Activated T-helper 2 cell treated with anti-CD3 and anti-CD28 coated beads, Interferon-gamma antibody, Interleukin-2, Interleukin-4, amounts not matched to agents 10 μg/mL and 5 μg/mL and 100 μg/mL, durations not matched to agents 14 hours and 24 hours and 36 hours (primary cell): ENCODE measurements around the gene EIF2S3B. TPM values are rescaled to one million over a fixed set of nuclear protein-coding genes. Genes with fewer than 3 reads are reported as not detected.
"Not testable (repeated sequence)": the region's sequence is repeated elsewhere in the genome, so short reads cannot be mapped to it uniquely, and the experiment has no call there.

Experiments used
- DNase-seq: peaks from one replicate; pipeline ENCODE4 v3.0.0; 2021; ENCODE audit warnings: low spot score
- H3K27ac Mint-ChIP-seq: one replicate; pipeline ENCODE4 v1.8.0; 2021; ENCODE audit warnings: mixed read lengths
- H3K27me3 Mint-ChIP-seq: one replicate; pipeline ENCODE4 v1.8.0; 2021; ENCODE audit warnings: low read depth, mixed read lengths
- H3K36me3 Mint-ChIP-seq: one replicate; pipeline ENCODE4 v1.8.0; 2021; ENCODE audit warnings: low read depth, mixed read lengths
- H3K4me1 Mint-ChIP-seq: one replicate; pipeline ENCODE4 v1.8.0; 2021; ENCODE audit warnings: low read depth, mixed read lengths
- H3K4me3 Mint-ChIP-seq: one replicate; pipeline ENCODE4 v1.8.0; 2021; ENCODE audit warnings: low read depth, mild to moderate bottlenecking, moderate library complexity, mixed read lengths
- H3K9me3 Mint-ChIP-seq: one replicate; pipeline ENCODE4 v1.8.0; 2021; ENCODE audit warnings: mixed read lengths
- intact Hi-C: fragments of 100-400 bp; cut with micrococcal nuclease; formaldehyde crosslinking; loops from one replicate; pipeline ENCODE4 v1.15.1; 2023
- total RNA-seq: library from RNA; stranded (reverse); gene quantifications from 2 replicates; pipeline ENCODE4 v1.2.3, GENCODE V29; 2022

The EIF2S3B gene
- total RNA-seq, result 0.48 and 0.52 TPM in 2 replicates

DNA sequence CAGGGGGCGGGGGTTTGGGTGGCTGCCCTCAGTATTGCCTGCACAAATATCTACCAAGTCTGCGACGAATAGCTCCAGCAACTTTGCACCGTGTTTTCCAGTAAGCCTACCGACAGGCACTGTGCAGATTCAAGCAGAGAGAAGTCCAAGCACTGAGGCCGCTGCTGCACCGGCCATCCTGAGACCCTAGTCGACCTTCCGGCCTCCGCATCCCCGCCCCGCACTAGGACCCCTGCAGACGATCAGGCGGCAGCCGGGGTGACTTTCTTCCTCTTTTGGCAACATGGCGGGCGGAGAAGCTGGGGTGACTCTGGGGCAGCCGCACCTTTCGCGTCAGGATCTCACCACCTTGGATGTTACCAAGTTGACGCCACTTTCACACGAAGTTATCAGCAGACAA is at the start of gene EIF2S3B:
Gene EIF2S3B (plus strand): TSS at position 271 of the 400 bp plus-strand sequence. CDS start 13 bp downstream, at position 284.
- no peaks in the 10 kb centered on the region for H3K9me3 Mint-ChIP-seq
- peaks cover 13% of the 10 kb centered on the region for H3K27me3 Mint-ChIP-seq
- no peak within 1 kb of the TSS for H3K27ac Mint-ChIP-seq
- no peak for DNase-seq
- H3K4me1 Mint-ChIP-seq, result peaks cover 5% of the 10 kb centered on the region
- H3K4me3 Mint-ChIP-seq, result no peak within 1 kb of the TSS
- intact Hi-C loops, result no loop called here
- no peaks in the 10 kb centered on the region for H3K36me3 Mint-ChIP-seq

DNA sequence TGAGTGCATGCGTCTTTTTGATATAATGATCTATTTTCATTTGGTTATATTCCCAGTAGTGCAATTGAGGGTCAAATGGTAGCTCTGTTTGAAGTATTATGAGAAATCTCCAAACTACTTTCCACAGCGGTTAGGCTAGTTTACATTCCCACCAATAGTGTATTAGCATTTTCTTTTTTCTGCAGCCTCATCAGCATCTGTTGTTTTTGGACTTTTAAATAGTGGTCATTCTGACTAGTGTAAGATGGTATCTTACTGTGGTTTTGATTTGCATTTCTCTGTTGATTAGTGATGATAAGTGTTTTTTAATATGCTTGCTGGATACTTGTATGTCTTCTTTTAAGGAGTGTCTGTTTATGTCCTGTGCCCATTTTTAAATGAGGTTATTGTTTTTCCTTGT is 48.8 kb upstream of the EIF2S3B start:
- Mint-ChIP-seq H3K4me1 (no peaks in the 10 kb centered on the region), H3K4me3 (no peak overlapping the region), H3K27me3 (peaks cover 5% of the 10 kb centered on the region), H3K36me3 (no peaks in the 10 kb centered on the region), H3K9me3 (peaks cover 39% of the 10 kb centered on the region), H3K27ac (no peak overlapping the region)
- DNase-seq, result no peak
- intact Hi-C loops, result no loop called here

DNA sequence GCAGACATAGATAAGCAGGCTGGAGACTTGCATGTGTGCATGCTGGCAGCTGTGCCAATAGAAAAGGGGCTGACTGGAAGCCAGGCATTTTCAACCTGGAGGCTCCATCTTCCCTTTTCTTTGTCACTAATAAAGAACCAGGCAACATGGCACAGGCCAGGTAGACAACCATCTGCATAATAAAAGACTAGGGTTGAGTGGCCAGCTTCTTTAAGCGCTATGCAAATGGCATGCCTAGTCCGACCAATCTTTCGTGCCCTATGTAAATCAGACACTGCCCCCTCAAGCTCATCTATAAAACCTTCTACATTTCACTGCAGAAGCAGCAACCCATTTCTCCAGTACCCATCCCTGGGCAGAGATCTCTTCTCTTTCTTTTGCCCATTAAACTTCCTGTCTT is 47.9 kb upstream of the EIF2S3B start:
- no peaks in the 10 kb centered on the region for H3K36me3 Mint-ChIP-seq
- no peak overlapping the region for H3K4me3 Mint-ChIP-seq
- H3K4me1 Mint-ChIP-seq, result no peaks in the 10 kb centered on the region
- peaks cover 5% of the 10 kb centered on the region for H3K27me3 Mint-ChIP-seq
- intact Hi-C loops, result no loop called here
- no peak for DNase-seq
- no peak overlapping the region for H3K27ac Mint-ChIP-seq
- peaks cover 47% of the 10 kb centered on the region for H3K9me3 Mint-ChIP-seq

DNA sequence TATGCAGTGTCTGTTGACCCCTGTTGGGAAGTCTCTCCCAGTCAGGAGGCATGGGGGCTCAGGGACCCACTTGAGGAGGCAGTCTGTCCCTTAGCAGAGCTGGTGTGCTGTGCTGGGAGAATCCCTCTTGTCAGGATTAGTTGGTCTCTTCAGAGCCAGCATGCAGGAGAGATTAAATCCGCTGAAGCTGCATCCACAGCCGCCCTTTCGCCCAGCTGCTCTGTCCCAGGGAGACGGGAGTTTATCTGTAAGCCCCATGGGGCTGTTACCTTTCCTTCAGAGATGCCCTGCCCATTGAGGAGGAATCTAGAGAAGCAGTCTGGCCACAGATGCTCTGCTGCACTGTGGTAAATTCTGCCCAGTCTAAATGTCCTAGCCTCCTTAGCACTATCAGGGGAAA is 39.4 kb upstream of the EIF2S3B start:
- Mint-ChIP-seq H3K27ac (no peak overlapping the region), H3K4me1 (no peaks in the 10 kb centered on the region), H3K4me3 (no peak overlapping the region), H3K9me3 (peaks cover 13% of the 10 kb centered on the region), H3K36me3 (no peaks in the 10 kb centered on the region), H3K27me3 (peaks cover 9% of the 10 kb centered on the region)
- DNase-seq, result no peak
- intact Hi-C loops, result no loop called here

DNA sequence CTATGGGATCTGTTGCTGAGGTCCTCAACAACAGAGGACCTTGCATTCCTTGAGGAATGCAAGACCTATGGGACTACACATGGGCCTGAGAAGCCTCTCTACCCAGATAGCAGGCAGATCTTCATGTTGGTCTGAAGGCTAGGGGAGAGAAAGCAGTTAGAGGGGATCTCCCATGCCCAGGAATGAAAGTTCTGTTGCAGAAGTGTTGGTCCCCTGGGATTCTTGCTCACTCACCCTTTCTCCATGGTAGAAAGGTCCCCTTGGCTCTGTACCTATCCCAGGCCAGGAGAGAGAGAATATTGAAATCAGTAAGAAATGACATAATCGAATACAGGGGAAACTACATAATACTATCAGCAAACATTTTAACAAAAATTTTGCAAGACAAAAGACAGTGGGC is 36.0 kb upstream of the EIF2S3B start:
- no peaks in the 10 kb centered on the region for H3K4me1 Mint-ChIP-seq
- no peak overlapping the region for H3K27ac Mint-ChIP-seq
- no peak for DNase-seq
- peaks cover 7% of the 10 kb centered on the region for H3K27me3 Mint-ChIP-seq
- H3K9me3 Mint-ChIP-seq, result no peaks in the 10 kb centered on the region
- intact Hi-C loops, result no loop called here
- H3K36me3 Mint-ChIP-seq, result no peaks in the 10 kb centered on the region
- no peak overlapping the region for H3K4me3 Mint-ChIP-seq

DNA sequence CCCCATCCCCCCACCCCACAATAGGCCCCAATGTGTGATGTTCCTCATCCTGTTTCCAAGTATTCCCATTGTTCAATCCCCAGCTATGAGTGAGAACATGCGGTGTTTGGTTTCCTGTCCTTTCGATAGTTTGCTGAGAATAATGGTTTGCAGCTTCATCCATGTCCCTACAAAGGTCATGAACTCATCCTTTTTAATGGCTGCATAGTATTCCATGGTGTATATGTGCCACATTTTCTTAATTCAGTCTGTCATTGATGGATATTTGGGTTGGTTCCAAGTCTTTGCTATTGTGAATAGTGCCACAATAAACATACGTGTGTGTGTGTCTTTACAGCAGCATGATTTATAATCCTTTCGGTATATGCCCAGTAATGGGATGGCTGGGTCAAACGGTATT is 32.9 kb upstream of the EIF2S3B start:
- DNase-seq, intact Hi-C loops, H3K4me3 Mint-ChIP-seq, H3K9me3 Mint-ChIP-seq, H3K36me3 Mint-ChIP-seq, H3K27ac Mint-ChIP-seq, H3K27me3 Mint-ChIP-seq, H3K4me1 Mint-ChIP-seq: not testable (repeated sequence)

DNA sequence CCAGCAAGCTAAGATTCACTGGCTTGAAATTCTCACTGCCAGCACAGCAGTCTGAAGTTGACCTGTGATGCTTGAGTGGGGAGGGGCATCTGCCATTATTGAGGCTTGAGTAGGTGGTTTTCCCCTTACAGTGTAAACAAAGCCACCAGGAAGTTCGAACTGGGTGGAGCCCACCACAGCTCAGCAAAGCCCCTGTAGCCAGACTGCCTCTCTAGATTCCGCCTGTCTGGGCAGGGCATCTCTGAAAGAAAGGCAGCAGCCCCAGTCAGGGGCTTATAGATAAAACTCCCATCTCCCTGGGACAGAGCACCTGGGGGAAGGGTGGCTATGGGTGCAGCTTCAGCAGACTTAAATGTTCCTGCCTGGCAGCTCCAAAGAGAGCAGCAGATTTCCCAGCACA is 23.8 kb upstream of the EIF2S3B start:
- intact Hi-C loops, H3K4me1 Mint-ChIP-seq, H3K4me3 Mint-ChIP-seq, H3K27ac Mint-ChIP-seq, H3K36me3 Mint-ChIP-seq, DNase-seq, H3K9me3 Mint-ChIP-seq: not testable (repeated sequence)
- peaks cover 13% of the 10 kb centered on the region for H3K27me3 Mint-ChIP-seq

DNA sequence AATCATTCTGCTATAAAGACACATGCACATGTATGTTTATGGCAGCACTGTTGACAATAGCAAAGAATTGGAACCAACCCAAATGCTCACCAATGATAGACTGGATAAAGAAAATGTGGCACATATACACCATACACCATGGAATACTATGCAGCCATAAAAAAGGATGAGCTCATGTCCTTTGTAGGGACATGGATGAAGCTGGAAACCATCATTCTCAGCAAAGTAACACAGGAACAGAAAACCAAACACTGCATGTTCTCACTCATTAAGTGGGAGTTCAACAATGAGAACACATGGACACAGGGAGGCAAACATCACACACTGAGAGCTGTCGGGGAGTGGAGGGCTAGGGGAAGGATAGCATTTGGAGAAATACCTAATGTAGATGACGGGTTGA is 18.4 kb upstream of the EIF2S3B start:
- H3K4me1 Mint-ChIP-seq, H3K9me3 Mint-ChIP-seq, H3K36me3 Mint-ChIP-seq, H3K4me3 Mint-ChIP-seq, H3K27ac Mint-ChIP-seq, intact Hi-C loops, DNase-seq: not testable (repeated sequence)
- peaks cover 17% of the 10 kb centered on the region for H3K27me3 Mint-ChIP-seq

DNA sequence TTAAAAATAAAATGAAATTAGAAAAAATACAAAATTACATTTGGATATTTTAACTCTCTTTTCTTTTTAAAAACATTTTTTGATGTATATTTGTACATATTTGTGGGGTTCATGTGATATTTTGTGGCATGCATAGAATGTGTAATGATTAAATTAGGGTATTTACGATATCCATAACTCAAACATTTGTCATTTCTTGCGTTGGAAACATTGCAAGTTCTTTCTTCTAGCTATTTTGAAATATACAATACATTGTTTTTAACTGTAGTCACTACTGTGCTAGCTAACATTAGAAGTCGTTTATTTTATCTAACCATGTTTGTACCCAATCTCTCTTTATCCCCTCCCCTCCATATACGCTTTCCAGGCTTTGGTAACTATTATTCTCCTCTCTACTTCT is 13.9 kb upstream of the EIF2S3B start:
- intact Hi-C loops, result no loop called here
- no peak overlapping the region for H3K27ac Mint-ChIP-seq
- no peak overlapping the region for H3K4me3 Mint-ChIP-seq
- H3K4me1 Mint-ChIP-seq, result peaks cover 8% of the 10 kb centered on the region
- no peaks in the 10 kb centered on the region for H3K36me3 Mint-ChIP-seq
- no peak for DNase-seq
- peaks cover 21% of the 10 kb centered on the region for H3K27me3 Mint-ChIP-seq
- peaks cover 3% of the 10 kb centered on the region for H3K9me3 Mint-ChIP-seq

DNA sequence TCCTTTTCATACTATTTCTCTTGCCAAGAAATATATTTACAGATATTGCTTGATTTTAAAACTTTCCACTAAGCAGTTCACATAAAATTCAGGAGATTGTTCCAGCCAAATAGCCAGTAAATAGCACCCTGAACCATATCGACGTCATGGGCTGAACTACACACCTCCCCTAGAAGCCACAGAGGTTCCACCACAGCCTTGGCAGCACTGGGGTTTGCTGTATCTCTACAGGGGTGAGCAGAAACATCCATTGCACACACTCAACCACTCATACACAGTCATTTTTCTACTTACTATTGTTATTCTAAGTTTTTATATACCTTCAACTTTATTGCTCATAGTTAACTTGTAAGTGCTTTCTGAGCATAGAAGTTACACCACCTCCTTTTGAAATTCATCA is 8.1 kb upstream of the EIF2S3B start:
- Mint-ChIP-seq H3K27me3 (peaks cover 15% of the 10 kb centered on the region), H3K36me3 (no peaks in the 10 kb centered on the region), H3K4me1 (peaks cover 7% of the 10 kb centered on the region), H3K9me3 (no peaks in the 10 kb centered on the region), H3K4me3 (no peak overlapping the region), H3K27ac (peak overlapping the region; percentile 37)
- no peak for DNase-seq
- intact Hi-C loops, result no loop called here

DNA sequence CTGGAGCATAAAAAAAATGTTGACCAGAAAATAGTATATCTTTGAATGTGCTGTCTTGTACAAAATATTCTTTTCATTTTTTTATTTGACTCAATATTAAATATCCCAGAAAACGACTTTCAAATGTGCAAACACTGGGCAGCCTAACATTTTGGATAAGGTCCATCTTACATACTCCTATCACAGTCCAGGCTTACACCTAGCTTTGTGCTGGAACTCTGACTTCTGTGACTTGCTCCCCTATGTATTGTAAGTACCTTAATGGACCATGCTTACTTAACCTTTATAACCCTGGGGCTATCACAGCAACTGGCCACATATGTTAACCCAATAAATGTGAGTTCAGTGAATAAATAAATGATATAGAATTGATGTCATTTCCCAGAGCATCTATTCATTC is 7.6 kb upstream of the EIF2S3B start:
- Mint-ChIP-seq H3K27me3 (peaks cover 17% of the 10 kb centered on the region), H3K9me3 (no peaks in the 10 kb centered on the region), H3K27ac (no peak overlapping the region), H3K36me3 (no peaks in the 10 kb centered on the region), H3K4me3 (no peak overlapping the region), H3K4me1 (peaks cover 9% of the 10 kb centered on the region)
- intact Hi-C loops, result no loop called here
- DNase-seq, result no peak

DNA sequence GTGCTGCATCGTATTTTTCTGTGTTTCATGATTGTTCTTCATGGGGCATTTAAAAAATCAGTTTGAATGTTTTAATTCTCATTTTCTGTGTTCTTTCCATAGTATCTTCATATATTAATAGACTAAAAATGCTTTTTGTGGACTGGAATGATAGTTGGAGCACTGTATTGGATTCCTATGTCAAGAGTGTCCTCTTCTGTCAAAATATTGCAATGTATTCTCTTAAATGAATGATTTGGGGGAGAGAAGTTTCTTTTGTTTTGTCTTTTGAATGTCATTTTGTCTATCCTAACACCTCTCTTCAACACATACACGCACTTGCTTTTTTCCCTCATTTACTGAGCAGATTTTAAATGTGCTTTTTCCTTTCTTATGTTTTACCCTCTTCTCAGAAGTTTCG is 4.7 kb upstream of the EIF2S3B start:
- intact Hi-C loops, result no loop called here
- DNase-seq, result no peak
- Mint-ChIP-seq H3K4me1 (peaks cover 12% of the 10 kb centered on the region), H3K27ac (no peak overlapping the region), H3K9me3 (no peaks in the 10 kb centered on the region), H3K36me3 (no peaks in the 10 kb centered on the region), H3K27me3 (peaks cover 8% of the 10 kb centered on the region), H3K4me3 (no peak overlapping the region)

DNA sequence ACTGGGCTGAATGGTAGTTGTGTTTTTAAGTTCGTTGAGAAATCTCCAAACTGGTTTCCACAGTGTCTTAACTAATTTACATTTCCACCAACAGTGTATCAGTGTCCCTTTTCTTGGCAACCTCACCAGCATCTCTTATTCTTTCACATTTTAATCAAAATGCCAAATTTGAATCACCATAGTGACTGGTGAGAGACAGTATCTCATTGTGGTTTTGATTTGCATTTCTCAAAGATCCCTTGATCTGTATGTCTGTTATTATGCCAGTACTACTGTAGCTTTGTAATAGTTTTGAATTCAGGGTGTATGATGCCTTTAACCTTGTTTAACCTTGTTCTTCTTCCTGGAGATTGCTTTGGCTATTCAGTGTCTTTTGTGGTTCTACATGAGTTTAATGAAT is 2.2 kb upstream of the EIF2S3B start:
- Mint-ChIP-seq H3K27me3 (peaks cover 5% of the 10 kb centered on the region), H3K4me1 (peaks cover 12% of the 10 kb centered on the region), H3K4me3 (no peak overlapping the region), H3K36me3 (no peaks in the 10 kb centered on the region), H3K27ac (no peak overlapping the region), H3K9me3 (no peaks in the 10 kb centered on the region)
- intact Hi-C loops, result loop anchor here (1.0 to 2.0 kb wide), 3 partner anchors 37 to 199 kb away; no protein-coding TSS in a partner anchor
- no peak for DNase-seq

DNA sequence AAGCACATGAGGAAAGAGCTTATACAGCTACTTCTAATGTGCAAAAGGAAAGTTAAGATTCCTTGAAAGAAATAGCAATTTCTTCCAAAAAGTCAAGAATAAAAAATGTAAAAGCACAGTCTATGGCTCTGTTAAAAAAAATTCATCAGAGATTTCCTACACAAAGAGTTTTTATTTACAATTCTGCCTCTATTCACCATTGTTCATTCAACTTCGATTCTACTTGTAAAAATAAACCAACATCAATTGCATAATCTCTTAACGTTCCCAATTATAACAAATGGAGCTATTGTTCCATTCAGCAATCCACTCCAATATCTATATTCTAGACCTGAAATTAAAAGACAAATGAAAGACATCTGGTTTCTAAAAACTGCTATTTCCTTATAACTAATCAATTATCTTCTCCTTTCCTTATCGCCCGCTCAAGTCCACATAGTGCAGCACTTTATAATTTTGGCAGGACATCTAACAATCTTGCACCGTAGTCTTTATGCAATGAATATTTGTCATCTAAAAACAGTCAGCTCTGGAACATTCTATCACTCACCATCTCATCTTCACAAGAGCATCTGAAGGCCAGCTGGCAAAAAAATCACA is 6.2 kb downstream of the EIF2S3B start:
- Mint-ChIP-seq H3K4me3 (no peak overlapping the region), H3K27me3 (peaks cover 28% of the 10 kb centered on the region), H3K27ac (no peak overlapping the region), H3K36me3 (no peaks in the 10 kb centered on the region), H3K9me3 (no peaks in the 10 kb centered on the region), H3K4me1 (no peaks in the 10 kb centered on the region)
- no peak for DNase-seq
- intact Hi-C loops, result no loop called here
